GM18867 (cell line): ENCODE results near the gene TMEM229B.

Experiments used
- ATAC-seq: cut with Tn5 transposase; IDR thresholded peaks from one replicate; pipeline ENCODE4 v1.9.1; 2021; ENCODE audit warnings: mild to moderate bottlenecking, moderate library complexity; ENCODE audit not compliant: unreplicated experiment

The TMEM229B gene

DNA sequence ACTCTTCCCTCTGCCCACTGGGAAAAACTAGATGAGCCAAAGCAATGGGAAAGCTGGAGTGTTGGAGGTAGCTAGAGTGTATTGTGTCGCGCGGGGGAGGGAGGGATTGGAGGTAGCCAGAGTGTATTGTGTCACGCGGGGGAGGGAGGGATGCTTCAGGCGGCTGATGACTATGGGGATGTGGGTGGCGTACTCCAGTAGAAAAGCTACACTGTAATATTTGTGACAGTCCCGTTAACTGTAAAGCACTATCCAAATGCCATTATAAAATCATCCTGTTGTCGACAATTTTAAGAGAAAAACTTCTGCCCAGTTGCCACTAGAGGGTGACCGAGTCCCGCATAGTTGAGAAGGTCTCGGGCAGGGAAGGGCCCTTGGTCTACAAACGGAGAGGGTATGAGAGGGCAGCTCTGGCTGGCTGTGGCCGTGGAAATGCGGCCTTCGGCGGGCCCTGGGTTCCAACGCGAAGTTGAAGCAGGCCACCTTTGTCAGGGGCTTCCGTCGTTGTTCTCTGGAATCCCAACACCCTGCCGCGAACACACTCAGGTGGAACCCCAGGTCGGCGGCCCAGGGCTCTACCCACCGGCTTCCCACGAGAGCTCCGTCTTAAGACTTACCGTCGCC is 61.4 kb downstream of the TMEM229B start:
- peak; percentile 65 for ATAC-seq

DNA sequence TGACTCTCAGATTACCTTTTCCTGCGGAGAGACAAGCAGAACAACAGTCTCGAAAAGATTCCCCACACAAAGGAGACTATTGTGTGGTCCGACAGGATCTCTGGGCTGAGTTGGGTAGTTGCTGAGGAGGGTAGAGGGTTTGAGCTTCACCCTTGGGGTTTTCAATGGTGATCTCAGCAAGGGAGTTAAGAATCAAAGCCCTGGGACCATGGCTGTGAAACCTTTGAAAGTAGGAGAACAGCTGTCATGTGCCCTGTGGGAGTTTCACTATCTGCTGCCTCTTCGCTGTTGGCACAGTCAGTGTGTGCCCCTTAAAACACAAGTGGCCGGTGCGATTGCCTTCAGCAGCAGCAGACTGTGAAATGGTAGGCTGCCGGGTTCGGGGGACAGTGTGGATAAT is 62.4 kb downstream of the TMEM229B start:
- no peak for ATAC-seq

DNA sequence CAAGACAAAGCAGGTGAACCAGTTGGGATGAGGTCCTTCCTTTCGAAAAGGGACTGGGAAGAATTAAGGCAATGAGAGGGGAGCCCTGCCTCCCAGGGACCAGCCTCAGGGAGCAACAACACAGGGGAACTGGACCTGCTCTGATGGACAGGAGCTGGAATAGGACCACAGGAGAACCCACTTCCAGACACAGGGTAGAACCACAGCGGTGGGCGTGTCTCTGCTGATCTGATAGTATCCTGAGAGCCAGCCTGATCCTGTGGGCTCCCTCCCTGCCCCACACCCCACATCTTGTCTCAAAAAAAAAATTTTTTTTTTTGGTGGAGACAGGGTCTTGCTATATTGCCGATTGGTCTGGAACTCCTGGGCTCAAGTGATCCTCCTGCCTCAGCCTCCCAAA is 62.9 kb downstream of the TMEM229B start:
- no peak for ATAC-seq

DNA sequence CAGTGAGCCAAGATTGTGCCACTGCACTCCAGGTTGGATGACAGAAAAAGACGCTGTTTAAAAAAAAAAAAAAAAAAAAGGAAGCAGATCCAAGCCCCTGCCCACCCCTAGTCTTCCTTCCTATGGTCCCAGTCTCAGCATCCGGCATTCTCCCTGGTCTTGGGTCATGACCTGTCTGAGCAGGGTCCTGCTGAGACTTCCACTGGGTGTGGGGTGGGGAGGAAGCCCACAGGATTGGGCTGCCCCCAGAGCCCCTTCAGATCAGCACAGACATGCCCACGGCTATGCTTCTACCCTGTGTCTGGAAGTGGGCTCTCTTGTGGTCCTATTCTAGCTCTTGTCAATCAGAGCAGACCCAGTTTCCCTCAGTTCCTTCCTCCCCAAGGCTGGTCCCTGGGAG is 64.0 kb downstream of the TMEM229B start:
- ATAC-seq, result no peak

DNA sequence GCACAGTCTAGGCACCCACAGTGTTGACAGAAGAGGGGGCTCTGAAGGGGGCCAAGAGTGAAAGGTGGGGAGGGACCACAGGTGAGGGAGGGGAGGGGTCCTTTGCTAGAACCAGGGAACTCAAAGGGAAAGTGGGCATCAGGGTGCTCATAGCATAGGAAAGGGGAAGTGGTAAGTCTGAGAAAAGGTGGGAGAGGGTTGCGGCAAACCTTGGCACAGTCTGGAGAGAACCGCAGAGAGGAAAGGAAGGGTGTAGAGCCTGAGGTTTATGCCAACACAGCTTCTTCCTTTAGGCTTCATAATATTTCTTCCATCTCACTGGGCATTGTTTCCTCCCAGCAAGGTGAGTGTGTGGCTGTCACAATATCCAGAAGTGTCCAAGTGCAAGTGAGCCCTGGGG is 65.1 kb downstream of the TMEM229B start:
- no peak for ATAC-seq

DNA sequence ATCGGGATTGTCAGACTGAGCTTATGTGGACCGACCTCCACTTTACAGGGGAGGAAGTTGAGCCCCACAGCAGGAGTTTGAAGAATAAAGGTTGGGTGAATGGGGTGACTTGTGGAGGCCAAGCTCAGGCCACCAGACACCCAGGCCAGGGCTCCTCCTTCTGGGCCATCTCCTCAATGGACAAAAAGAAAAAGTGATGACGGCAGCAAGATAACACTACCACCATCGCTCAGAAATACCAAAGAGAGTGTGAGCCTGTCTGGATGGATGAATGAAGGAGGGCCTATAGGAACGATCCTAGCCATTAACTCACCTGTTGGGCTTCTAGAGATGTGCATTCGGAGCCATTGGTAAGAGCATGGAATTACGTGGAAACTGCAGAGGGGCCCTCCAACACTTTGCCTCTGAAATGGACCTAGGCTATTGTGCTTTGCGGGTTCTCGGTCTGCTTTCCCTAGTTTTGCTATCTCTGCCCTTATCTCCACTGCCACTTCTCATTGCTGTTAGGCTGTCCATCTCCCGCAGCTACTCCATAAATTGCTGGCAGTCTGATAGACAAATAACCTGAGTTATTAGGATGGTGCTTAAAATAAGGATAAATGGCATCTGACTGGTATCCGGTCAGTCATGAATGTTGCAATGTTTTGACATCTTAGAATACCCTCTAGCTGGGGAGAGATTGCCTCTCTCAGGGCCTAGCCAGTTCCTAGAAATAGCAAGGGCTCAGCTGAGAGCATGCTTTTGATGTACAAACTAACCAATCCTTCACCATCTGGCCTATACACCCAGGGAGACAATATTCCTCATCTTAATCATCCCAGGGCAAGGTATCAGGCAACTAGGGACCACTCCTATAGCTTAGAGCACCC is 66.9 kb downstream of the TMEM229B start:
- ATAC-seq, result no peak
